ENCODE measurements around the gene SCARB1. TPM values are rescaled to one million over a fixed set of nuclear protein-coding genes. Genes with fewer than 3 reads are reported as not detected.

SCARB1 gene
- total and polyA plus RNA-seq, 2 donors (not counting 3 experiments of a cell fraction or from before 2014, with no cell fraction given) = 125 to 141 TPM

DNA sequence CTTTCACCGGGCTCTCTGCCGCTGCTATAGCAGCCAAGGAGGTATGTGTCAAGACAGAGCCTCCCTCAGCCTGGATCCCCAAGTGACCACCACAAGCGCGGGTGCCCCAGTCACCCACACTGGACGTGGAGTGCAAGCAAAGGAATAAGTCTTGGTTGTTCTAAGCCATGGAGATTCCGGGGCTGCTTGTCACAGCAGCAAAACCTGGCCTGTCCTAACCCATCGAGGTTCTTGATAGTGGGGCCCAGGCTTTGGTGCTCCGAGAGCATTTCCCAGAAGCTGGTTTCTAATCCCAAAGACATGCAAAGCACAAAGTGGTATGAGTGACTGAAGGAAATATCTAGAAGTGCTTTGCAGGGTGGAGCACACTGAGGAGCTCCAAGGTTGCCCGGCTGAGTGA is 51.3 kb downstream of the SCARB1 start:
- Histone ChIP-seq H3K9ac (replicated peaks; ENCODE audit: extremely low read depth, insufficient read depth, low read length) (no peak overlapping the region), H3K9me3 (replicated peaks; ENCODE audit: control insufficient read depth, insufficient read depth, low read length) (no peaks in the 10 kb centered on the region), H3K9me1 (replicated peaks; ENCODE audit: control insufficient read depth, extremely low read depth, insufficient read depth, low read length) (no peaks in the 10 kb centered on the region), H3K4me3 (replicated peaks in 1 of 3; ENCODE audit: insufficient read depth in 1 of 3, low read depth in 1 of 3, low read length in 3 of 3) (no peak overlapping the region), H3K4me1 (ENCODE audit: control insufficient read depth, extremely low read depth, insufficient read depth, low read length) (no peaks in the 10 kb centered on the region), H3K79me2 (ENCODE audit: control insufficient read depth, insufficient read depth, low read length) (no peaks in the 10 kb centered on the region), H3K27me3 (ENCODE audit: control insufficient read depth in 2 of 2, insufficient read depth in 2 of 2, low read length in 2 of 2) (no peaks in the 10 kb centered on the region), H2AFZ (ENCODE audit: low read depth, low read length) (no peak overlapping the region), H3K36me3 (ENCODE audit: control insufficient read depth in 2 of 2, extremely low read depth in 1 of 2, insufficient read depth in 2 of 2, low read length in 2 of 2) (peaks cover 0 to 12% of the 10 kb centered on the region in 2 experiments), H3K27ac (ENCODE audit: insufficient read depth, low read depth, low read length) (no peak overlapping the region), H3K4me2 (ENCODE audit: insufficient read depth, low read length) (no peak overlapping the region), H4K20me1 (replicated peaks; ENCODE audit: control insufficient read depth, extremely low read depth, insufficient read depth, low read length) (no peaks in the 10 kb centered on the region)
- CTCF ChIA-PET = no interaction called here
- no TSS peak for BruUV-seq (replicated peaks)
- intact Hi-C loops (cut with micrococcal nuclease) = no loop called here
- POLR2A ChIA-PET = no interaction called here
- no peak for DNase-seq (ENCODE audit: low read depth, low spot score)
- dilution Hi-C loops (cut with MboI; ENCODE audit: extremely low pct_ligation_motif_present, low sequenced_read_pairs) = no loop called here
- TF ChIP-seq JUN (IDR thresholded peaks at IDR 0.05; ENCODE audit: borderline replicate concordance, insufficient read depth, insufficient read length, low read depth) = no peak
- no peak for TF ChIP-seq POLR2A (IDR thresholded peaks at IDR 0.05; ENCODE audit: low read depth, low read length)
- TF ChIP-seq EZH2 (IDR thresholded peaks at IDR 0.05; ENCODE audit: borderline replicate concordance, low read depth, low read length, severe bottlenecking) = no peak
- TF ChIP-seq MYC (IDR thresholded peaks at IDR 0.05; ENCODE audit: low read depth, low read length) = no peak
- no peak for TF ChIP-seq POLR2AphosphoS5 (IDR thresholded peaks at IDR 0.05; ENCODE audit: insufficient read depth, low read depth, low read length)
- TF ChIP-seq, protein P1, sequence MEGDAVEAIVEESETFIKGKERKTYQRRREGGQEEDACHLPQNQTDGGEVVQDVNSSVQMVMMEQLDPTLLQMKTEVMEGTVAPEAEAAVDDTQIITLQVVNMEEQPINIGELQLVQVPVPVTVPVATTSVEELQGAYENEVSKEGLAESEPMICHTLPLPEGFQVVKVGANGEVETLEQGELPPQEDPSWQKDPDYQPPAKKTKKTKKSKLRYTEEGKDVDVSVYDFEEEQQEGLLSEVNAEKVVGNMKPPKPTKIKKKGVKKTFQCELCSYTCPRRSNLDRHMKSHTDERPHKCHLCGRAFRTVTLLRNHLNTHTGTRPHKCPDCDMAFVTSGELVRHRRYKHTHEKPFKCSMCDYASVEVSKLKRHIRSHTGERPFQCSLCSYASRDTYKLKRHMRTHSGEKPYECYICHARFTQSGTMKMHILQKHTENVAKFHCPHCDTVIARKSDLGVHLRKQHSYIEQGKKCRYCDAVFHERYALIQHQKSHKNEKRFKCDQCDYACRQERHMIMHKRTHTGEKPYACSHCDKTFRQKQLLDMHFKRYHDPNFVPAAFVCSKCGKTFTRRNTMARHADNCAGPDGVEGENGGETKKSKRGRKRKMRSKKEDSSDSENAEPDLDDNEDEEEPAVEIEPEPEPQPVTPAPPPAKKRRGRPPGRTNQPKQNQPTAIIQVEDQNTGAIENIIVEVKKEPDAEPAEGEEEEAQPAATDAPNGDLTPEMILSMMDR (IDR thresholded peaks at IDR 0.05; ENCODE audit: extremely low read depth in 1 of 2, insufficient read depth in 1 of 2, low read depth in 1 of 2, low read length in 2 of 2) = no peak
- no peak for TF ChIP-seq GATA2 (IDR thresholded peaks at IDR 0.05; ENCODE audit: insufficient read depth, insufficient read length, low read depth, low read length)
- TF ChIP-seq, protein P2, sequence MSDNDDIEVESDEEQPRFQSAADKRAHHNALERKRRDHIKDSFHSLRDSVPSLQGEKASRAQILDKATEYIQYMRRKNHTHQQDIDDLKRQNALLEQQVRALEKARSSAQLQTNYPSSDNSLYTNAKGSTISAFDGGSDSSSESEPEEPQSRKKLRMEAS (IDR thresholded peaks at IDR 0.05; ENCODE audit: insufficient read depth, insufficient read length) = no peak
- TF ChIP-seq FOS (IDR thresholded peaks at IDR 0.05; ENCODE audit: borderline replicate concordance, insufficient read depth, low read length) = no peak
- no peak for FAIRE-seq
